GM12892 (cell line): ENCODE data around the gene LAMA1.

Experiments
- POLR2A ChIP-seq: IDR thresholded peaks from 2 replicates; pipeline ENCODE4 v1.6.1; 2011; ENCODE audit warnings: low read depth, low read length, control low read depth
- POLR2AphosphoS5 ChIP-seq: IDR thresholded peaks from 2 replicates; pipeline ENCODE4 v1.6.1; 2011; ENCODE audit warnings: low read depth, low read length, control low read depth
- TAF1 ChIP-seq: IDR thresholded peaks from 2 replicates; pipeline ENCODE4 v1.6.1; 2011; ENCODE audit warnings: low read depth, mild to moderate bottlenecking, control low read depth, low read length, borderline replicate concordance

- TF ChIP-seq POLR2A (no peak), TAF1 (no peak), POLR2AphosphoS5 (no peak)
Observed at GRCh38 chr18:7096838-7097237, 20.8 kb downstream of the LAMA1 start.
